Kidney capillary endothelial cell (primary cell): ENCODE results near the gene DPP10.

Experiments used
- DNase-seq: peaks from one replicate; pipeline ENCODE4 v3.0.0-alpha.2; 2018; ENCODE audit warnings: low spot score

Gene DPP10

GRCh38 chr2:115161081-115161770 is 718.8 kb downstream of the DPP10 start:
- no peak for DNase-seq

- DNase-seq, result no peak
Observed at GRCh38 chr2:115161771-115162493, 719.5 kb downstream of the DPP10 start.

GRCh38 chr2:115162494-115163293 is 720.3 kb downstream of the DPP10 start:
- DNase-seq, result no peak

- no peak for DNase-seq
Observed at GRCh38 chr2:115163572-115163971, 721.1 kb downstream of the DPP10 start.

- peak; percentile 10 for DNase-seq
Observed at GRCh38 chr2:115165529-115166109, 723.2 kb downstream of the DPP10 start.

- no peak for DNase-seq
Observed at GRCh38 chr2:115168457-115168856, 726.0 kb downstream of the DPP10 start.

GRCh38 chr2:115169814-115170213 is 727.4 kb downstream of the DPP10 start:
- no peak for DNase-seq

- no peak for DNase-seq
Observed at GRCh38 chr2:115171751-115172150, 729.3 kb downstream of the DPP10 start.

GRCh38 chr2:115174651-115175050 is 732.2 kb downstream of the DPP10 start:
- DNase-seq, result no peak

GRCh38 chr2:115183144-115183543 is 740.7 kb downstream of the DPP10 start:
- no peak for DNase-seq

GRCh38 chr2:115190459-115190858 is 748.0 kb downstream of the DPP10 start:
- DNase-seq, result no peak

GRCh38 chr2:115194623-115195022 is 752.2 kb downstream of the DPP10 start:
- DNase-seq, result no peak

- DNase-seq, result no peak
Observed at GRCh38 chr2:115196587-115196986, 754.1 kb downstream of the DPP10 start.

GRCh38 chr2:115199966-115200365 is 757.5 kb downstream of the DPP10 start:
- no peak for DNase-seq

GRCh38 chr2:115201386-115201785 is 758.9 kb downstream of the DPP10 start:
- DNase-seq, result no peak

GRCh38 chr2:115208493-115209164 is 766.2 kb downstream of the DPP10 start:
- DNase-seq, result no peak

GRCh38 chr2:115214050-115214449 is 771.6 kb downstream of the DPP10 start:
- DNase-seq, result no peak

GRCh38 chr2:115219296-115219695 is 776.9 kb downstream of the DPP10 start:
- no peak for DNase-seq

- DNase-seq, result no peak
Observed at GRCh38 chr2:115234186-115234585, 791.7 kb downstream of the DPP10 start.

GRCh38 chr2:115234737-115235136 is 792.3 kb downstream of the DPP10 start:
- no peak for DNase-seq

GRCh38 chr2:115248066-115248465 is 805.6 kb downstream of the DPP10 start:
- DNase-seq, result no peak

- DNase-seq, result no peak
Observed at GRCh38 chr2:115277366-115277765, 834.9 kb downstream of the DPP10 start.
